H9 (cell line): Measurements from ENCODE around the gene TSACC. TPM values are rescaled to one million over a fixed set of nuclear protein-coding genes. Genes with fewer than 3 reads are reported as not detected.

Source experiments
- DNase-seq: peaks from one replicate; pipeline ENCODE4 v3.0.0-alpha.2; 2017
- H2AFZ ChIP-seq: one replicate; pipeline ENCODE4 v1.6.1; 2013; ENCODE audit warnings: mild to moderate bottlenecking, low read length, control low read depth, moderate library complexity
- H2AK5ac ChIP-seq: 2 replicates; pipeline ENCODE4 v1.6.1; 2013; ENCODE audit warnings: low read length, control low read depth, mixed read lengths; ENCODE audit not compliant: insufficient read length
- H2BK120ac ChIP-seq: one replicate; pipeline ENCODE4 v1.6.1; 2013; ENCODE audit warnings: low read depth, mild to moderate bottlenecking, low read length, control low read depth, inconsistent platforms; ENCODE audit not compliant: poor library complexity, severe bottlenecking
- H2BK12ac ChIP-seq: 2 replicates; pipeline ENCODE4 v1.6.1; 2013; ENCODE audit warnings: low read length, control low read depth, mixed read lengths, low read depth; ENCODE audit not compliant: insufficient read length
- H2BK15ac ChIP-seq: 2 replicates; pipeline ENCODE4 v1.6.1; 2013; ENCODE audit warnings: low read depth, low read length, control low read depth
- H2BK20ac ChIP-seq: one replicate; pipeline ENCODE4 v1.6.1; 2013; ENCODE audit warnings: low read depth, mild to moderate bottlenecking, low read length, control low read depth, inconsistent platforms; ENCODE audit not compliant: poor library complexity, severe bottlenecking
- H2BK5ac ChIP-seq: 2 replicates; pipeline ENCODE4 v1.6.1; 2013; ENCODE audit warnings: low read length, control low read depth, mixed read lengths; ENCODE audit not compliant: insufficient read length
- H3K14ac ChIP-seq: 2 replicates; pipeline ENCODE4 v1.6.1; 2013; ENCODE audit warnings: low read length, control low read depth; ENCODE audit not compliant: insufficient read depth
- H3K18ac ChIP-seq: 2 replicates; pipeline ENCODE4 v1.6.1; 2013; ENCODE audit warnings: low read depth, mild to moderate bottlenecking, mixed read lengths, low read length, control low read depth; ENCODE audit not compliant: insufficient read length
- H3K23ac ChIP-seq: 2 replicates; pipeline ENCODE4 v1.6.1; 2013; ENCODE audit warnings: low read length, control low read depth, mixed read lengths, low read depth; ENCODE audit not compliant: insufficient read length
- H3K23me2 ChIP-seq: 2 replicates; pipeline ENCODE4 v1.6.1; 2013; ENCODE audit warnings: low read depth, mild to moderate bottlenecking, mixed read lengths, low read length, control low read depth; ENCODE audit not compliant: insufficient read length, poor library complexity, severe bottlenecking
- H3K27ac ChIP-seq: 2 replicates; pipeline ENCODE4 v1.5.1; 2013; ENCODE audit warnings: low read length, control low read depth, mixed read lengths, low read depth; ENCODE audit not compliant: insufficient read length
- H3K27me3 ChIP-seq: 2 replicates; pipeline ENCODE4 v1.6.1; 2013; ENCODE audit warnings: low read length, control low read depth, inconsistent platforms; ENCODE audit not compliant: insufficient read depth
- H3K4ac ChIP-seq: 2 replicates; pipeline ENCODE4 v1.6.1; 2013; ENCODE audit warnings: low read depth, mild to moderate bottlenecking, control low read depth, inconsistent platforms, low read length, moderate library complexity
- H3K4me1 ChIP-seq: 2 replicates; pipeline ENCODE4 v1.6.1; 2013; ENCODE audit warnings: low read length, control low read depth, inconsistent platforms; ENCODE audit not compliant: insufficient read depth
- H3K4me2 ChIP-seq: 2 replicates; pipeline ENCODE4 v1.6.1; 2013; ENCODE audit warnings: low read length, control low read depth, mixed read lengths; ENCODE audit not compliant: insufficient read length, insufficient read depth
- H3K56ac ChIP-seq: 2 replicates; pipeline ENCODE4 v1.6.1; 2013; ENCODE audit warnings: low read depth, mild to moderate bottlenecking, mixed read lengths, low read length, control low read depth; ENCODE audit not compliant: insufficient read length
- H3K79me1 ChIP-seq: 2 replicates; pipeline ENCODE4 v1.6.1; 2013; ENCODE audit warnings: low read depth, mild to moderate bottlenecking, moderate library complexity, low read length, control low read depth, inconsistent platforms; ENCODE audit not compliant: insufficient read depth, poor library complexity, severe bottlenecking
- H3K79me2 ChIP-seq: 2 replicates; pipeline ENCODE4 v1.6.1; 2013; ENCODE audit warnings: low read length, control low read depth, inconsistent platforms; ENCODE audit not compliant: insufficient read depth
- H3K9ac ChIP-seq: 2 replicates; pipeline ENCODE4 v1.6.1; 2013; ENCODE audit warnings: low read length, control low read depth, mixed read lengths; ENCODE audit not compliant: insufficient read length; ENCODE audit errors: extremely low read depth
- H3K9me3 ChIP-seq: one replicate; pipeline ENCODE4 v1.6.1; 2013; ENCODE audit warnings: low read depth, low read length, inconsistent platforms; ENCODE audit not compliant: control insufficient read depth
- H3T11ph ChIP-seq: one replicate; pipeline ENCODE4 v1.6.1; 2013; ENCODE audit warnings: mild to moderate bottlenecking, low read length, control low read depth, inconsistent platforms
- H4K20me1 ChIP-seq: one replicate; pipeline ENCODE4 v1.6.1; 2013; ENCODE audit not compliant: control insufficient read depth, insufficient read length, insufficient read depth
- H4K5ac ChIP-seq: 2 replicates; pipeline ENCODE4 v1.6.1; 2013; ENCODE audit warnings: low read depth, mild to moderate bottlenecking, mixed read lengths, low read length, control low read depth; ENCODE audit not compliant: insufficient read length
- H4K8ac ChIP-seq: replicated peaks from 2 replicates; pipeline ENCODE4 v1.6.1; 2013; ENCODE audit warnings: low read length, control low read depth, mixed read lengths, low read depth; ENCODE audit not compliant: insufficient read length
- H4K91ac ChIP-seq: 2 replicates; pipeline ENCODE4 v1.6.1; 2013; ENCODE audit warnings: low read depth, mild to moderate bottlenecking, moderate library complexity, mixed read lengths, low read length, control low read depth; ENCODE audit not compliant: insufficient read length
- H3K27ac Mint-ChIP-seq, 3 experiments: 2 replicates in 2 of 3; 3 replicates in 1 of 3; pipeline ENCODE4 v1.8.0; 2020 to 2021; ENCODE audit warnings: mixed read lengths in 3 of 3, mild to moderate bottlenecking in 1 of 3, moderate library complexity in 1 of 3
- H3K27me3 Mint-ChIP-seq: 2 replicates; pipeline ENCODE4 v1.8.0; 2021; ENCODE audit warnings: low read depth, mild to moderate bottlenecking, moderate library complexity, mixed read lengths
- H3K36me3 Mint-ChIP-seq, 3 experiments: 2 replicates in 2 of 3; 3 replicates in 1 of 3; pipeline ENCODE4 v1.8.0; 2020 to 2021; ENCODE audit warnings: low read depth in 3 of 3, mixed read lengths in 3 of 3; ENCODE audit not compliant: insufficient read depth in 1 of 3
- H3K4me1 Mint-ChIP-seq, 2 experiments: 2 replicates each; pipeline ENCODE4 v1.8.0; 2020; ENCODE audit warnings: mixed read lengths in 2 of 2
- H3K4me3 Mint-ChIP-seq, 2 experiments: 2 replicates in 1 of 2; 3 replicates in 1 of 2; pipeline ENCODE4 v1.8.0; 2020 to 2021; ENCODE audit warnings: mild to moderate bottlenecking in 2 of 2, mixed read lengths in 2 of 2, moderate library complexity in 1 of 2
- H3K9me3 Mint-ChIP-seq, 2 experiments: 2 replicates in 1 of 2; 3 replicates in 1 of 2; pipeline ENCODE4 v1.8.0; 2020; ENCODE audit warnings: mild to moderate bottlenecking in 2 of 2, mixed read lengths in 2 of 2, moderate library complexity in 1 of 2
- WGBS: extraction: QIAGEN DNeasy Blood & Tissue Kit; methylation state at CpG from one replicate; pipeline ENCODE4 v1.1.7; 2013; ENCODE audit warnings: missing lambda C conversion rate, low lambda C conversion rate, mixed read lengths; ENCODE audit not compliant: insufficient read length; ENCODE audit errors: extremely low coverage; 5-methylcytosine and 5-hydroxymethylcytosine counted together
- total RNA-seq: library from RNA; stranded (reverse); gene quantifications from 2 replicates; pipeline ENCODE4 v1.2.1, GENCODE V29; 2021
- TF ChIP-seq, protein P1 (sequence below): fragments of 200-600 bp; sonication (generic); conservative IDR thresholded peaks from 3 replicates; pipeline ENCODE4 v1.8.0; 2021; ENCODE audit warnings: antibody characterized with exemption, mild to moderate bottlenecking

TSACC gene
- total RNA-seq, 1 experiment from 2014 or later: 2.3 TPM

DNA sequence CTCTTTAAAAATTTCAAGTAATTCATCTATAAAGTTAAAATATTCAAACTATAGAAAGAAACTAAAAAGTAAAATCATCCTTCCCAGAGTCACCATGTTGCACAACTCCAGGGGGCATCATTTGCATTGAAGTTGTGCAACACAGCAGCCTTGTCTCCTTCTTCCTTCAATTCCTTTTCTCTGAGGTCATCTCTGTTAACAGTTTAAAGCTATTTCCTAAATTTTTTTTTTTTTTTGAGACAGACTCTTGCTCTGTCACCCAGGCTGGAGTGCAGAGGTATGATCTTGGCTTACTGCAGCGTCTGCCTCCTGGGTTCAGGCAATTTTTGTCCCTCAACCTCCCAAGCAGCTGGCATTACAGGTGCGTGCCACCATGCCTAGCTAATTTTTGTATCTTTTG lies 37.8 kb downstream of the TSACC start:
- H3K79me1 ChIP-seq: no peaks in the 10 kb centered on the region
- no peak overlapping the region for H2BK12ac ChIP-seq
- peaks cover 2 to 4% of the 10 kb centered on the region in 2 experiments; a peak in 3 of 4 replicates for H3K4me1 Mint-ChIP-seq
- no peaks in the 10 kb centered on the region for H3K27me3 ChIP-seq
- H4K5ac ChIP-seq: no peak overlapping the region
- no peak overlapping the region for H3K4ac ChIP-seq
- H3K36me3 Mint-ChIP-seq: no peaks in the 10 kb centered on the region
- TF ChIP-seq, protein P1, sequence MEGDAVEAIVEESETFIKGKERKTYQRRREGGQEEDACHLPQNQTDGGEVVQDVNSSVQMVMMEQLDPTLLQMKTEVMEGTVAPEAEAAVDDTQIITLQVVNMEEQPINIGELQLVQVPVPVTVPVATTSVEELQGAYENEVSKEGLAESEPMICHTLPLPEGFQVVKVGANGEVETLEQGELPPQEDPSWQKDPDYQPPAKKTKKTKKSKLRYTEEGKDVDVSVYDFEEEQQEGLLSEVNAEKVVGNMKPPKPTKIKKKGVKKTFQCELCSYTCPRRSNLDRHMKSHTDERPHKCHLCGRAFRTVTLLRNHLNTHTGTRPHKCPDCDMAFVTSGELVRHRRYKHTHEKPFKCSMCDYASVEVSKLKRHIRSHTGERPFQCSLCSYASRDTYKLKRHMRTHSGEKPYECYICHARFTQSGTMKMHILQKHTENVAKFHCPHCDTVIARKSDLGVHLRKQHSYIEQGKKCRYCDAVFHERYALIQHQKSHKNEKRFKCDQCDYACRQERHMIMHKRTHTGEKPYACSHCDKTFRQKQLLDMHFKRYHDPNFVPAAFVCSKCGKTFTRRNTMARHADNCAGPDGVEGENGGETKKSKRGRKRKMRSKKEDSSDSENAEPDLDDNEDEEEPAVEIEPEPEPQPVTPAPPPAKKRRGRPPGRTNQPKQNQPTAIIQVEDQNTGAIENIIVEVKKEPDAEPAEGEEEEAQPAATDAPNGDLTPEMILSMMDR: no peak
- no peaks in the 10 kb centered on the region for H4K20me1 ChIP-seq
- DNase-seq: no peak
- H3K79me2 ChIP-seq: no peaks in the 10 kb centered on the region
- no peaks in the 10 kb centered on the region for H3K9me3 Mint-ChIP-seq
- no peak overlapping the region for H4K91ac ChIP-seq
- no peak overlapping the region for H2BK20ac ChIP-seq
- no peak overlapping the region for H3K4me3 Mint-ChIP-seq
- no peak overlapping the region for H3K23ac ChIP-seq
- H3K9me3 ChIP-seq: no peaks in the 10 kb centered on the region
- no peaks in the 10 kb centered on the region for H3K4me1 ChIP-seq
- peaks cover 21% of the 10 kb centered on the region for H3K27me3 Mint-ChIP-seq
- no peak overlapping the region for H3K27ac Mint-ChIP-seq
- H3K56ac ChIP-seq: no peak overlapping the region
- no peaks in the 10 kb centered on the region for H3K23me2 ChIP-seq
- no peak overlapping the region for H3K27ac ChIP-seq
- H3K4me2 ChIP-seq: no peak overlapping the region
- no peak overlapping the region for H2BK120ac ChIP-seq
- no peak overlapping the region for H2AFZ ChIP-seq
- H2BK15ac ChIP-seq: no peak overlapping the region
- H3K9ac ChIP-seq: no peak overlapping the region
- no peak overlapping the region for H3K18ac ChIP-seq
- H2AK5ac ChIP-seq: no peak overlapping the region
- H4K8ac ChIP-seq: no peak overlapping the region
- no CpG with 5 or more reads among the region's 2 CpGs for WGBS
- no peak overlapping the region for H3T11ph ChIP-seq
- H2BK5ac ChIP-seq: no peak overlapping the region
- no peak overlapping the region for H3K14ac ChIP-seq
